ENCODE measurements around the gene PCSK5. TPM values are rescaled to one million over a fixed set of nuclear protein-coding genes. Genes with fewer than 3 reads are reported as not detected.
A peak's percentile ranks its signal among the peaks of the same experiment; 100 is the strongest.

Gene PCSK5
- total and polyA plus RNA-seq, 4 donors: 0.58 to 3.6 (median 0.82) TPM

DNA sequence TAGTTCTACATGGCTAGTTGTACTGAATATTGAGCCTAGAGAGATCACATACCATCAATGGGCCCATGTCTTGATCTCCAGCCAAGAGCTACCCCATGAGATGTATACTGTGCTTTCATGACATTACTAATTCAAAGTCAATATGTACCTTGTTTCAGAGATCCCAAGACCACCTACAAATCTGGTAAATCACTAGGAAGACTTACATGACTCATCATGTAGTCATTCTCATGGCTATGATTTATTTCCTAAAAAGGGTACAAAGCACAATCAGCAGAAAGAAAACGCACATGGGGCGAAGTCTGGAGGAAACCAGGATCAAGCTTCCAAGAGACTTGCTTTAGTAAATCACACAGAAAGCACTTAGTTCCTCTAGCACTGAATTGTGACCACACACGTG is 103.0 kb downstream of the PCSK5 start:
- H3K27ac ChIP-seq (ENCODE audit: low read depth in 1 of 2, low read length in 2 of 2): no peak overlapping the region
- H3K9ac ChIP-seq (ENCODE audit: low read depth in 1 of 2, low read length in 2 of 2): no peak overlapping the region
- H3K27me3 ChIP-seq (ENCODE audit: control insufficient read depth in 4 of 4, insufficient read depth in 4 of 4, low read length in 3 of 4): no peaks in the 10 kb centered on the region
- TF ChIP-seq GABPA (IDR thresholded peaks at IDR 0.05 in 1 of 2, conservative IDR thresholded peaks at IDR 0.05 in 1 of 2) (no peak), YY1 (IDR thresholded peaks at IDR 0.05) (no peak), FOXA1 (IDR thresholded peaks at IDR 0.05) (no peak), RAD21 (IDR thresholded peaks at IDR 0.05) (no peak), SP1 (IDR thresholded peaks at IDR 0.05) (no peak), HNF4A (conservative IDR thresholded peaks at IDR 0.05) (no peak)
- TF ChIP-seq, protein P1, sequence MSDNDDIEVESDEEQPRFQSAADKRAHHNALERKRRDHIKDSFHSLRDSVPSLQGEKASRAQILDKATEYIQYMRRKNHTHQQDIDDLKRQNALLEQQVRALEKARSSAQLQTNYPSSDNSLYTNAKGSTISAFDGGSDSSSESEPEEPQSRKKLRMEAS (IDR thresholded peaks at IDR 0.05): no peak
- TF ChIP-seq, protein P2, sequence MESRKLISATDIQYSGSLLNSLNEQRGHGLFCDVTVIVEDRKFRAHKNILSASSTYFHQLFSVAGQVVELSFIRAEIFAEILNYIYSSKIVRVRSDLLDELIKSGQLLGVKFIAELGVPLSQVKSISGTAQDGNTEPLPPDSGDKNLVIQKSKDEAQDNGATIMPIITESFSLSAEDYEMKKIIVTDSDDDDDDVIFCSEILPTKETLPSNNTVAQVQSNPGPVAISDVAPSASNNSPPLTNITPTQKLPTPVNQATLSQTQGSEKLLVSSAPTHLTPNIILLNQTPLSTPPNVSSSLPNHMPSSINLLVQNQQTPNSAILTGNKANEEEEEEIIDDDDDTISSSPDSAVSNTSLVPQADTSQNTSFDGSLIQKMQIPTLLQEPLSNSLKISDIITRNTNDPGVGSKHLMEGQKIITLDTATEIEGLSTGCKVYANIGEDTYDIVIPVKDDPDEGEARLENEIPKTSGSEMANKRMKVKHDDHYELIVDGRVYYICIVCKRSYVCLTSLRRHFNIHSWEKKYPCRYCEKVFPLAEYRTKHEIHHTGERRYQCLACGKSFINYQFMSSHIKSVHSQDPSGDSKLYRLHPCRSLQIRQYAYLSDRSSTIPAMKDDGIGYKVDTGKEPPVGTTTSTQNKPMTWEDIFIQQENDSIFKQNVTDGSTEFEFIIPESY (IDR thresholded peaks at IDR 0.05): no peak
- TF ChIP-seq, protein P3, sequence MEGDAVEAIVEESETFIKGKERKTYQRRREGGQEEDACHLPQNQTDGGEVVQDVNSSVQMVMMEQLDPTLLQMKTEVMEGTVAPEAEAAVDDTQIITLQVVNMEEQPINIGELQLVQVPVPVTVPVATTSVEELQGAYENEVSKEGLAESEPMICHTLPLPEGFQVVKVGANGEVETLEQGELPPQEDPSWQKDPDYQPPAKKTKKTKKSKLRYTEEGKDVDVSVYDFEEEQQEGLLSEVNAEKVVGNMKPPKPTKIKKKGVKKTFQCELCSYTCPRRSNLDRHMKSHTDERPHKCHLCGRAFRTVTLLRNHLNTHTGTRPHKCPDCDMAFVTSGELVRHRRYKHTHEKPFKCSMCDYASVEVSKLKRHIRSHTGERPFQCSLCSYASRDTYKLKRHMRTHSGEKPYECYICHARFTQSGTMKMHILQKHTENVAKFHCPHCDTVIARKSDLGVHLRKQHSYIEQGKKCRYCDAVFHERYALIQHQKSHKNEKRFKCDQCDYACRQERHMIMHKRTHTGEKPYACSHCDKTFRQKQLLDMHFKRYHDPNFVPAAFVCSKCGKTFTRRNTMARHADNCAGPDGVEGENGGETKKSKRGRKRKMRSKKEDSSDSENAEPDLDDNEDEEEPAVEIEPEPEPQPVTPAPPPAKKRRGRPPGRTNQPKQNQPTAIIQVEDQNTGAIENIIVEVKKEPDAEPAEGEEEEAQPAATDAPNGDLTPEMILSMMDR (IDR thresholded peaks at IDR 0.05; ENCODE audit: low read depth, low read length, missing input control): no peak
- TF ChIP-seq, protein P4, sequence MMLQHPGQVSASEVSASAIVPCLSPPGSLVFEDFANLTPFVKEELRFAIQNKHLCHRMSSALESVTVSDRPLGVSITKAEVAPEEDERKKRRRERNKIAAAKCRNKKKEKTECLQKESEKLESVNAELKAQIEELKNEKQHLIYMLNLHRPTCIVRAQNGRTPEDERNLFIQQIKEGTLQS (IDR thresholded peaks at IDR 0.05): no peak
- H3K4me1 ChIP-seq (ENCODE audit: control insufficient read depth in 4 of 4, insufficient read depth in 4 of 4, low read length in 3 of 4): peaks cover 3 to 13% (median 4%) of the 10 kb centered on the region in 4 donors
- H3K4me3 ChIP-seq (ENCODE audit: low read depth in 1 of 3, low read length in 3 of 3): no peak overlapping the region
- 90% methylated on average over 3 of the region's 3 CpGs for WGBS
- DNase-seq (ENCODE audit: low spot score): no peak
- H3K9me3 ChIP-seq (ENCODE audit: control insufficient read depth in 4 of 4, low read length in 3 of 4): no peaks in the 10 kb centered on the region
- H3K36me3 ChIP-seq (ENCODE audit: control insufficient read depth in 4 of 4, insufficient read depth in 3 of 4, low read depth in 1 of 4, low read length in 3 of 4): no peaks in the 10 kb centered on the region

DNA sequence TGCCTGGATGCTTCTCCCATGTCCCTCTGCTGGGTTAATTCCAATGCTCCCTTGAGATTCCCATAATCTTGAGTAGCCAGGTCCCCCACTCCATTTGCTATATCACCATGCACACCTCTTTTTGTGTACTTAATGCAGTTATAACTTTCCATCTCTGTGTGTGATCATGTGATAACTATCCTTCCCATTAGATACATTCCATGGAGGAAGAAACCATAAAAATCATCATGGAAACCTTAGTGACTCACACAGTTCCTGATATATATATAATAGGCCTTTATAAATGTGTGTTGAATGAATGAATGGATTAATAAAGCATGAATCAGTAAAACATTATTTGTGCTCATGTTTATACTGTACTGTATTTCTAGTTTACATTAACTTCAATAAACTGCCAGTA is 104.6 kb downstream of the PCSK5 start:
- Histone ChIP-seq H3K36me3 (ENCODE audit: control insufficient read depth in 4 of 4, insufficient read depth in 3 of 4, low read depth in 1 of 4, low read length in 3 of 4) (no peaks in the 10 kb centered on the region), H3K27ac (ENCODE audit: low read depth in 1 of 2, low read length in 2 of 2) (no peak overlapping the region), H3K27me3 (ENCODE audit: control insufficient read depth in 4 of 4, insufficient read depth in 4 of 4, low read length in 3 of 4) (no peaks in the 10 kb centered on the region), H3K4me3 (ENCODE audit: low read depth in 1 of 3, low read length in 3 of 3) (no peak overlapping the region), H3K4me1 (ENCODE audit: control insufficient read depth in 4 of 4, insufficient read depth in 4 of 4, low read length in 3 of 4) (peaks cover 3 to 13% (median 4%) of the 10 kb centered on the region in 4 donors), H3K9ac (ENCODE audit: low read depth in 1 of 2, low read length in 2 of 2) (no peak overlapping the region), H3K9me3 (ENCODE audit: control insufficient read depth in 4 of 4, low read length in 3 of 4) (no peaks in the 10 kb centered on the region)
- TF ChIP-seq YY1 (IDR thresholded peaks at IDR 0.05) (no peak), RXRA (IDR thresholded peaks at IDR 0.05) (no peak), EGR1 (IDR thresholded peaks at IDR 0.05; ENCODE audit: low read depth in 2 of 2) (no peak), NR2F2 (IDR thresholded peaks at IDR 0.05) (no peak)
- TF ChIP-seq, protein P1 (IDR thresholded peaks at IDR 0.05): no peak
- no peak for DNase-seq (ENCODE audit: low spot score)

DNA sequence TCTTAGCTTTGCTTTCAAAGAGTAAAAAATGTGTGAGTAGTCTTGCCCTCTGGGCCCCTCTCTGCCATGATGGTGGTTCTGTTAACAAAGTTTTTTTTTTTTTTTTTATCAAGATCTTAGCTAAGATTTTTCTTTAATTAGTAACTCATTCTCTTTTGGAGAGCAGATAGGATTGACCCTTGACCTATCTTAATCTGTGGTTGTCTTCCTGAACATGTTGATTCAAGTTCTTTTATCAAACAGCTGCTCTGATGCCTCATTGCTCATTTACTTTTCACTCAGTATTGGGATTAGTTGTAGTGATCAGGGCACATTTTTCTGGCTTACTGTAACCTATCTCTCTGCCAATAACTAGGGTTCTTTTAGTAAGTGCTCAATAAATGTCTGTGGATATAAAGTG is 106.3 kb downstream of the PCSK5 start:
- Histone ChIP-seq H3K36me3 (ENCODE audit: control insufficient read depth in 4 of 4, insufficient read depth in 3 of 4, low read depth in 1 of 4, low read length in 3 of 4) (no peaks in the 10 kb centered on the region), H3K27me3 (ENCODE audit: control insufficient read depth in 4 of 4, insufficient read depth in 4 of 4, low read length in 3 of 4) (no peaks in the 10 kb centered on the region), H3K4me1 (ENCODE audit: control insufficient read depth in 4 of 4, insufficient read depth in 4 of 4, low read length in 3 of 4) (peaks cover 3 to 13% (median 4%) of the 10 kb centered on the region in 4 donors), H3K9ac (ENCODE audit: low read depth in 1 of 2, low read length in 2 of 2) (no peak overlapping the region), H3K27ac (ENCODE audit: low read depth in 1 of 2, low read length in 2 of 2) (no peak overlapping the region), H3K4me3 (ENCODE audit: low read depth in 1 of 3, low read length in 3 of 3) (no peak overlapping the region), H3K9me3 (ENCODE audit: control insufficient read depth in 4 of 4, low read length in 3 of 4) (no peaks in the 10 kb centered on the region)
- no peak for DNase-seq (ENCODE audit: low spot score)
- TF ChIP-seq NR2F2 (IDR thresholded peaks at IDR 0.05): peak; percentile 64
- TF ChIP-seq, protein P3 (IDR thresholded peaks at IDR 0.05; ENCODE audit: low read depth, low read length, missing input control): no peak
- TF ChIP-seq JUND (IDR thresholded peaks at IDR 0.05): peak in 1 of 2 donors; percentile 44
- no peak for TF ChIP-seq HNF4G (IDR thresholded peaks at IDR 0.05)
- peak; percentile 59 for TF ChIP-seq FOXA2 (IDR thresholded peaks at IDR 0.05)
- TF ChIP-seq RXRA (IDR thresholded peaks at IDR 0.05): peak; percentile 20 to 55
- TF ChIP-seq EGR1 (IDR thresholded peaks at IDR 0.05; ENCODE audit: low read depth in 2 of 2): no peak
- TF ChIP-seq FOXA1 (IDR thresholded peaks at IDR 0.05): no peak
- TF ChIP-seq, protein P2 (IDR thresholded peaks at IDR 0.05): no peak
- peak; percentile 46 for TF ChIP-seq SP1 (IDR thresholded peaks at IDR 0.05)
- TF ChIP-seq TAF1 (conservative IDR thresholded peaks at IDR 0.05): no peak
- no peak for TF ChIP-seq YY1 (IDR thresholded peaks at IDR 0.05)
- peak; percentile 46 to 63 for TF ChIP-seq HNF4A (conservative IDR thresholded peaks at IDR 0.05)
